GM23248 (cell line): ENCODE measurements around the gene FYB1.

Experiments
- EZH2 ChIP-seq: fragments of 200-600 bp; sonication (generic); IDR thresholded peaks from 2 replicates; pipeline ENCODE4 v1.6.1; 2018; ENCODE audit warnings: antibody characterized with exemption, mild to moderate bottlenecking; ENCODE audit not compliant: insufficient read depth, poor library complexity, severe bottlenecking
- EZH2phosphoT487 ChIP-seq: fragments of 200-600 bp; sonication (generic); IDR thresholded peaks from 2 replicates; pipeline ENCODE4 v1.6.1; 2018; ENCODE audit warnings: antibody characterized with exemption, moderate library complexity, mild to moderate bottlenecking, low read depth; ENCODE audit not compliant: insufficient read depth

DNA sequence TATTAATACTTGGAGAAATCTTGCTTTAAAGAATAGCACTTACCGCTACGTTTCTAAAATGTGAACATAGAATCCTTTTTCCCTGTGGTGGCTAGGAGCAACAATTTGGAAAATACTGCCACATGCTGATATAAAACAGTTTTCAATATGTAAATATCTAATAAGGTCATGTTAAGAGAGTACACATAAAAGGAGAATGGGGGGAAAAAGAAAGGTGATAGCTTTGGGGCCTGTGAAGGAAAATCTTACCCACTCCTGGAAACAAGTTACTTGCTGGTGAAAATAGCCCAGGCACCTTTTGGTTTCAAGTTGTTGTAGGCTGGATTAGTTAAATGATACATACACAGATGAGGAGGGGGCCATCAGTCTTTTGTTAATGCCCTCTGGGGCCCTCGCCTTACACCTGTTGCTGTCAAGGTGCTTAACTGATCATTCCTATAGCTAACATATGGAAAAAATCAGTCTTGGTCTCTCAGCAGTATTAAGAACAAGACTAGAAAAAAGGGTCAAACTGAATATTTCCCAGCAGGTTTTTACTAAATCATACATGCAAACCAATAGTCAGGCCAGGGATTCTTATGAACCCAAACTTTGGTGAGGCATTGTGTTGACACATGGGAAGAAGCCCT lies 24.1 kb downstream of the FYB1 start:
- no peak for TF ChIP-seq EZH2phosphoT487
- TF ChIP-seq EZH2: no peak
